ENCODE measurements around the gene CADPS2. TPM values are rescaled to one million over a fixed set of nuclear protein-coding genes. Genes with fewer than 3 reads are reported as not detected.

The CADPS2 gene
- total and polyA plus RNA-seq, 2 of the 8 experiments (the other 6 are each of a cell fraction or from before 2014, with no cell fraction given) = 8.9 to 22.3 TPM

DNA sequence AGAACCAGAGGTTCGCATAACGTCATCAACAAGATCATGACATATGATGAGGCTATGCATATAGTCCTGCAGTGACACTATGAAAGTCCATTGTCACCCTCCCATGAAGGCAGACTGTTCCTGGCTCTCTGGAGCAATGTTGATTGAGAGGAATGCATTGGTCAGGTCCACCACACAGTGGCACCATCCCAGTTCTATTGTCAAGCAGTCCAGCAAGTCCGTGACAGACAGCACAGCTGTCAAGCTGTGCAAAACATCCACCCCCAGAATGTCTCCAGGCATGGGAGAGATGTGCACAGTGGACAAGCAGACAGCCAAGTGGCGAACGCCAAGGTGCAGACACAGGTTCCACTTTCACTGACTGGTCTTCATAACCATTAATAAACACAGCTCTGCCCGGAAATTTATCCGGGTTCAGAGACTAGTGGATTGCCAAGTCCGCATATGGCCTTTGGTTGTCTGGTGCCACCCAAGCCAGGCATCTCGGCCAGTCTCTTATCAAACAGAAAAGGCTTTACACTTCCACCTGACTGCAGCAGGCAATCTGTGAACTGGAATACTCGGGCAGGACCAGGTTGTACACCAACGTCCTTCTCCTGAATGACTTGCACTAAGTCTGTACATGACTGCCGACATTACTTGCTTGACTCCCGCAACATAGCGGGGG is 194.6 kb downstream of the CADPS2 start (continued):
- TF ChIP-seq CHD7 (IDR thresholded peaks at IDR 0.05; ENCODE audit: insufficient replicate concordance, low read length) (no peak), GTF2F1 (IDR thresholded peaks at IDR 0.05; ENCODE audit: borderline replicate concordance, low read depth, low read length) (no peak), GABPA (IDR thresholded peaks at IDR 0.05; ENCODE audit: borderline replicate concordance, insufficient read depth, low read length) (no peak), RBBP5 (IDR thresholded peaks at IDR 0.05; ENCODE audit: borderline replicate concordance, low read depth, low read length) (no peak), ATF2 (IDR thresholded peaks at IDR 0.05; ENCODE audit: low read length) (no peak), SRF (IDR thresholded peaks at IDR 0.05; ENCODE audit: low read depth, low read length) (no peak), SP2 (IDR thresholded peaks at IDR 0.05; ENCODE audit: low read length) (no peak), MAX (IDR thresholded peaks at IDR 0.05) (no peak)

All from H1 (cell line).